Fibroblast of villous mesenchyme (primary cell): ENCODE measurements around the gene HHAT. TPM values are rescaled to one million over a fixed set of nuclear protein-coding genes. Genes with fewer than 3 reads are reported as not detected.

Experiments used
- DNase-seq: peaks from one replicate; pipeline ENCODE4 v3.0.0-alpha.2; 2010; ENCODE audit warnings: low read depth
- H3K4me3 ChIP-seq: 2 replicates; pipeline ENCODE4 v1.5.1; 2011; ENCODE audit warnings: low read depth, mild to moderate bottlenecking, low read length
- total RNA-seq: library from RNA; depleted of rRNA; stranded (reverse); fragments of >200 nt; gene quantifications from 2 replicates; pipeline ENCODE4 v1.2.3, GENCODE V29; 2012
- TF ChIP-seq, protein P1 (sequence below): IDR thresholded peaks from 2 replicates; pipeline ENCODE4 v1.5.1; 2012; ENCODE audit warnings: low read depth, mild to moderate bottlenecking, low read length; ENCODE audit not compliant: insufficient read depth

HHAT gene
- total RNA-seq, 1 donor, result 15.1 TPM

DNA sequence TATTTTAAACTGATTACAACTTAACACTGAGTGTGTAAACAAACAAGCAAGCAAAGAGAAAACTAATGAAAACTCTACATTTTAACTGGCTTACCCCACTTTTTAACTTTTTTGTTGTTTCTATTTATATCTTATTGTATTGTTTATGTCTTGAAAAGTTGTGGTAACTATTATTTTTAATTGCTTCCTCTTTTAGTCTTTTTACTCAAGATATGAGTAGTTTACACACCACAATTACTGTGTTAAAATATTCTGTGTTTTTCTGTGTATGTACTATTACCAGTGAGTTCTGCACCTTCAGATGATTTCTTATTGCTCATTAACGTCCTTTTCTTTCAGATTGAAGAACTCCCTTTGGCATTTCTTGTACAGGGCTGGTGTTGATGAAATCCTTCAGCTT, 4.7 kb upstream of the HHAT start:
- DNase-seq, result no peak
- TF ChIP-seq, protein P1, sequence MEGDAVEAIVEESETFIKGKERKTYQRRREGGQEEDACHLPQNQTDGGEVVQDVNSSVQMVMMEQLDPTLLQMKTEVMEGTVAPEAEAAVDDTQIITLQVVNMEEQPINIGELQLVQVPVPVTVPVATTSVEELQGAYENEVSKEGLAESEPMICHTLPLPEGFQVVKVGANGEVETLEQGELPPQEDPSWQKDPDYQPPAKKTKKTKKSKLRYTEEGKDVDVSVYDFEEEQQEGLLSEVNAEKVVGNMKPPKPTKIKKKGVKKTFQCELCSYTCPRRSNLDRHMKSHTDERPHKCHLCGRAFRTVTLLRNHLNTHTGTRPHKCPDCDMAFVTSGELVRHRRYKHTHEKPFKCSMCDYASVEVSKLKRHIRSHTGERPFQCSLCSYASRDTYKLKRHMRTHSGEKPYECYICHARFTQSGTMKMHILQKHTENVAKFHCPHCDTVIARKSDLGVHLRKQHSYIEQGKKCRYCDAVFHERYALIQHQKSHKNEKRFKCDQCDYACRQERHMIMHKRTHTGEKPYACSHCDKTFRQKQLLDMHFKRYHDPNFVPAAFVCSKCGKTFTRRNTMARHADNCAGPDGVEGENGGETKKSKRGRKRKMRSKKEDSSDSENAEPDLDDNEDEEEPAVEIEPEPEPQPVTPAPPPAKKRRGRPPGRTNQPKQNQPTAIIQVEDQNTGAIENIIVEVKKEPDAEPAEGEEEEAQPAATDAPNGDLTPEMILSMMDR, result no peak

DNA sequence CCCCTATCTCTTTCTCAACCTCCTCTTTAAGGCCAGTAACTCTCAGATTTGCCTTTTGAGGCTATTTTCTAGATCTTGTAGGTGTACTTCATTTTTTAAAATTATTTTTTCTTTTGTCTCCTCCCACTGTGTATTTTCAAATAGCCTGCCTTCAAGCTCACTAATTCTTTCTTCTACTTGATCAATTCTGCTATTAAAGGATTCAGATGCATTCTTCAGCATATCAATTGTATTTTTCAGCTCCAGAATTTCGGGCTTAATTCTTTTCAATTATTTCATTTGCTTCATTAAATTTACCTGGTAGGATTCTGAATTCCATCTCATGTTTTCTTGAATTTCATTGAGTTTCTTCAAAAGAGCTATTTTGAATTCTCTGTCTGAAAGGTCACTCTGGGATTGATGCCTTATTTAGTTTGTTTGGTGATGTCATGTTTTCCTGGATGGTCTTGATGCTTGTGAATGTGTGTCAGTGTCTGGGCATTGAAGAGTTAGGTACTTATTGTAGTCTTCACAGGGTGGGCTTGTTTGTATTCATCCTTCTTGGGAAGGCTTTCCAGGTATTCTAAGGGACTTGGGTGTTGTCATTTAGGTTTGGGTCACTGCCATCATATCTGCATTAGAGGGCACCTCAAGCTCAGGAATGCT, 3.6 kb upstream of the HHAT start:
- TF ChIP-seq, protein P1, result no peak
- no peak overlapping the region for H3K4me3 ChIP-seq
- no peak for DNase-seq

More for the DNA sequence above, 4.7 kb upstream of the HHAT start:
- H3K4me3 ChIP-seq, result no peak overlapping the region

DNA sequence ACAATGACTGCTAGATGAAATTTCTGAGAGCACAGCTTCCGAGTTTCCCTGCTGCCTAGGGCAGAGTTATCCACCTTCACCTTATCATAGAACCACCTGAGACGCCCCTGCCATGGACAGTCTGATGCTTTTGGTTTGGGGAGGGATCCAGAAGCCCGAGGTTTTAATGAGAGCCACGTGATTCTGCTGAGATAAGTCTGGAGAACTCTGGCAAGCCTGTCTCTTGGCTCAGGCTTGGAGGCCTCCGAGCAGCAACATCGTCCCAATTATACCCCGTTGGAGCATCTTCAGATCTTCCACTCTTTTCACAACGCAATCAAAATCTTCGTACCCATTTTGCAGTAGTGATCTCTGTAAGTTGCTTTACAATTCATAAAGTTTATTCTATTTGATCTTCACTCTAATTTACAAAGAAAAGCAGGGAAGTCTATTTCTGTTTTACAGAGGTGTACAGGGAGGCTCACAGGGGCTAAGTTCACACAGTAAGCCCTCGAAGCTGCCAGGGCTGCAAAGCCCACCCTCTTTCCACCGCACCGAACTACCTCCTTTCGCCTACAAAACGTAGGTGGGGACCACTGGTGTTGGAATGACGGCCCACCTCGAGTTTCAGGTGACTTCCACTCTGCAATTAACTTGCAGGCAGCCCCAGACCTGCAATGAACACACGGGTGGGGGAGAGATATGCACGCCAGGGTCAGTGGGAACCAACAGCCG, 513 bp upstream of the HHAT start:
- DNase-seq, result no peak
- TF ChIP-seq, protein P1, result no peak
- H3K4me3 ChIP-seq, result peak overlapping the region; percentile 79

DNA sequence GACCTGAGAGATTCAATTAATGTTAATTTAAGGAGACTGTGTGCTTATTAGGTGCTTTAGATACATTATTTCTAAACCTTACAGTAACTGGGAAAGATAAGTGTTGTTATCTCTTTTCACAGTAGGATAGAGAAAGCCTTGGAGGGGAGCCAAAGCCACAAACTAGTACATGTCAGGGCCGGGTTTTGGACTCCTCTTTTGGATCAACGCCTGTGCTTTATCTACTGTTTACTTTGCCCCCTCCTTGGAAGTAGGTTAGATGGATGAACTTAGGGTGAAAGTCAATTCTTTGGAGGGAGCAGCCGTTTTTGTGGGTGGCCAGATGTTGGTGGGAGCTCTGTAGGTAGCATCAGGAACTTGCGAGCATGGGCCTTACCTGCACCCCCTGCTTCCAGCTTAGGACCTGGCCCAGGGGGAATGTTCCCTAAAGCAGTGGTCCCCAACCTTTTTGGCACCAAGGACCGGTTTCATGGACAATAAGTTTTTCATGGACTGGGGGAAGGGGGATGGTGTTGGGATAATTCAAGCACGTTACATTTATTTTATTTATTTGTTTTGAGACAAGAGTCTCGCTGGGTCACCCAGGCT, 1.7 kb downstream of the HHAT start:
- peak; percentile 21 for DNase-seq
- TF ChIP-seq, protein P1, result no peak
- no peak overlapping the region for H3K4me3 ChIP-seq

DNA sequence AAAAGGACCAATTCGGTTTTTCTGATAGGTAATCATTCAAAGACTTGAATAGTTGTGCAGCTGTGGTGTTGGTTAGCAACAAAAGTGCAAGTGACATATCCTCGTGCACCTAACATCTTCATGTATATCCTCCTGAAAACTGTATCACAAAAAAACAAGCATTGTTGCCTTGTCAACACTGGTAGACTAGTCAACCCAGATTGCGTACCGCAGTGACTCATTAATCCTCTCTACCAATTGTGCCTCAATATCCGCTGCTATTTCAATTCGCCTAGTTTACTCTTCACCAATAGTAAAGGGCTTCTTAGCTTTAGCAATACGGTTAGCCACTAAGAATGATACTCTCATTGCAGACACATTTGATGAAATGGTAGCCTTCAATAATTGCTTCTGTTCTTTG, 3.5 kb downstream of the HHAT start:
- no peak overlapping the region for H3K4me3 ChIP-seq
- TF ChIP-seq, protein P1, result no peak
- no peak for DNase-seq

DNA sequence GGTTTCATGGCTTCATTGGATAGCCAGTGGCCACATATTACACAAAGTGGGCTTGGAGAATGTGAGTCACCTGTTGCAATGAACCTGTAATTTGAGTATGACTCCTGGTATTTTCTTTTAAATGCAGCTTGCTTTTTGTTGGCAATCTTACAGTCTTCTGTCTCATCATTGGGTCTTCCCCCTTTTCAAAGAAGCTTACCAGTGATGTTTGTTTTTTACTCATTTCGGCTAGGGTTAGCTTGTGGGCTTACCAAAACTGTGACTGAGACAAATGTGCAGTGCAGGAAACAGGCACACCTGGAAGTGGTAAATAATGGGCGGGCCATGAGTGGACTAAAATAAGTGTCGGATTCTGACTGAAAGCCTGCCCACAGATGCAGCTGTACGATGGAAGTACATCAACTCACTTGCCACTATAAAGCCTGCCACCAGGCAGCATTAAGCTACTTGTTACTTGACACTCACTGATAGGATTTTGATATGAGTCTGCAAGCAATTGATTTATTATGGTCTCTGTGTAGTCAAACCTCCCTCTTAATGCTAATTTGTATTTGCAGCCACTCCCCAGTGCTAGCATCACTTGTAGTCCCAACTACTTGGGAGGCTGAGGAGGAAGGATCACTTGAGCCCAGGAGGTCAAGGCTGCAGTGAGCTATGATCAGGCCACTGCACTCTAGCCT, 4.2 kb downstream of the HHAT start:
- TF ChIP-seq, protein P1, result no peak
- DNase-seq, result no peak
- H3K4me3 ChIP-seq, result no peak overlapping the region
